Measurements from ENCODE around the gene CARMIL3. TPM values are rescaled to one million over a fixed set of nuclear protein-coding genes. Genes with fewer than 3 reads are reported as not detected.

Gene CARMIL3
- total RNA-seq, 2 experiments from 2014 or later, result 0.21 to 0.32 TPM

GRCh38 chr14:24106672-24107271 is 55.0 kb downstream of the CARMIL3 start:
- Histone ChIP-seq H3K4me1 (ENCODE audit: insufficient read depth, low read length, poor library complexity, severe bottlenecking) (peaks cover 11% of the 10 kb centered on the region), H4K20me1 (ENCODE audit: insufficient read depth, low read length) (no peaks in the 10 kb centered on the region), H3K27ac (ENCODE audit: low read depth, low read length, poor library complexity, severe bottlenecking) (no peak overlapping the region), H3K36me3 (ENCODE audit: insufficient read depth, low read length) (peaks cover 6% of the 10 kb centered on the region), H3K9me2 (ENCODE audit: insufficient read depth, low read length) (no peaks in the 10 kb centered on the region), H3K4me3 (ENCODE audit: low read depth, low read length, poor library complexity, severe bottlenecking) (no peak overlapping the region), H2AFZ (ENCODE audit: low read length) (no peak overlapping the region), H3K79me2 (ENCODE audit: insufficient read depth, low read depth, low read length) (no peaks in the 10 kb centered on the region), H3K9me3 (ENCODE audit: low read length) (no peaks in the 10 kb centered on the region), H3K4me2 (ENCODE audit: low read length) (no peak overlapping the region)
- no peak for TF ChIP-seq CTCF (conservative IDR thresholded peaks at IDR 0.05; ENCODE audit: low read length)
- TF ChIP-seq EZH2phosphoT487 (IDR thresholded peaks at IDR 0.05; ENCODE audit: borderline replicate concordance, low read depth, low read length), result no peak
- no peak for DNase-seq (ENCODE audit: low spot score)
- ChIA-PET CTCF (ENCODE audit: unreplicated experiment) (interaction anchor here (2.1 kb wide), 1 partner anchor 54 kb away, joined by 8 read pairs; the partner anchor contains the start of gene IRF9), POLR2A (interaction anchor here (0.6 to 7.0 kb wide), 3 partner anchors 13 to 124 kb away, joined by 5 to 80 read pairs (median 5); partner anchors contain the start of gene PCK2)
- intact Hi-C loops (cut with micrococcal nuclease; ENCODE audit: unreplicated experiment), result no loop called here
- no TSS peak for BruUV-seq (replicated peaks)

DNA sequence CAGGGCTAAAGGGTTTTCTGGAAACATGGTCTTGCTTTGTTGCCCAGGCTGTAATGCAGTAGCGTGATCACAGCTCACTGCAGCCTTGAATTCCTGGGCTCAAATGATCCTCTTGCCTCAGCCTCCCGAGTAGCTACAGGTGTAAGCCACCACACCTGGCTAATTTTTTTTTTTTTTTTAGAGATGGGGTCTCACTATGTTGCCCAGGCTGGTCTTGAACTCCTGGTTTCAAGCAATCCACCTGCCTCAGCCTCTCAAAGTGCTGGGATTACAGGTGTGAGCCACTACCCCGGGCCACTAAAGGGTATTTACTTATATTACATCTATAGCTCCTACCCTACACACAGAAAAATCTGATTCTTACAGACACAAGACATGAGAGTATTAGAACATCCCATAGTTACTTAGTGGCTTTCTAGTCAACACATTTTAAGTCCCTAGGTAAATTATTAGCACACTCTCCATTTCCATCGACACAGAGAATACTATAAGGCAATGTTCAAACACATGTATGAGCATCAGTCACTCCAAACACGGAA is 56.6 kb downstream of the CARMIL3 start:
- Histone ChIP-seq H3K79me2 (ENCODE audit: insufficient read depth, low read depth, low read length) (no peaks in the 10 kb centered on the region; the same call in 1 of the 2 replicates), H2AFZ (ENCODE audit: low read length) (peak overlapping the region; percentile 83), H3K27ac (ENCODE audit: low read depth, low read length, poor library complexity, severe bottlenecking) (peak overlapping the region; percentile 55), H3K4me2 (ENCODE audit: low read length) (peak overlapping the region; percentile 52), H3K4me3 (ENCODE audit: low read depth, low read length, poor library complexity, severe bottlenecking) (no peak overlapping the region), H3K9me2 (ENCODE audit: insufficient read depth, low read length) (no peaks in the 10 kb centered on the region), H3K9me3 (ENCODE audit: low read length) (no peaks in the 10 kb centered on the region), H3K36me3 (ENCODE audit: insufficient read depth, low read length) (peaks cover 6% of the 10 kb centered on the region), H4K20me1 (ENCODE audit: insufficient read depth, low read length) (no peaks in the 10 kb centered on the region), H3K4me1 (ENCODE audit: insufficient read depth, low read length, poor library complexity, severe bottlenecking) (peaks cover 15% of the 10 kb centered on the region)
- CTCF ChIA-PET (ENCODE audit: unreplicated experiment), result interaction anchor here (0.6 to 2.1 kb wide), 8 partner anchors 10 to 94 kb away, joined by 3 to 8 read pairs (median 4); partner anchors contain the start of genes IRF9, PCK2 and TM9SF1
- intact Hi-C loops (cut with micrococcal nuclease; ENCODE audit: unreplicated experiment), result loop anchor here (1.0 to 2.0 kb wide), 3 partner anchors 14 to 94 kb away; partner anchors contain the start of gene PCK2
- POLR2A ChIA-PET, result interaction anchor here (0.6 to 7.0 kb wide), 12 partner anchors 15 to 549 kb away, joined by 3 to 80 read pairs (median 3); partner anchors contain the start of genes DHRS4L2, EMC9, PCK2 and RNF31
- BruUV-seq (replicated peaks), result no TSS peak
- TF ChIP-seq CTCF (conservative IDR thresholded peaks at IDR 0.05; ENCODE audit: low read length), result no peak
- DNase-seq (ENCODE audit: low spot score), result no peak

Measured in OCI-LY7 (cell line).